H1 (cell line): Measurements from ENCODE around the gene TNIK. TPM values are rescaled to one million over a fixed set of nuclear protein-coding genes. Genes with fewer than 3 reads are reported as not detected.

ENCODE experiments used
- CTCF ChIA-PET: fragments of 300-600 bp; sonication (Branson Sonifier 250); formaldehyde crosslinking; loops from one replicate; lab custom pipeline; 2021; ENCODE audit not compliant: partially characterized antibody; lab: Charles Lee
- POLR2A ChIA-PET: fragments of 300-600 bp; sonication (Branson Sonifier 250); formaldehyde crosslinking; loops from one replicate; lab custom pipeline; 2021; ENCODE audit warnings: inconsistent platforms; ENCODE audit not compliant: partially characterized antibody; lab: Charles Lee
- DNase-seq, 2 experiments: peaks; one replicate each; pipeline versions ENCODE4 v3.0.0 to v3.0.0-alpha.2; 2010 to 2022; ENCODE audit warnings: low spot score in 2 of 2, low read depth in 1 of 2, mixed read lengths in 1 of 2
- FAIRE-seq: peaks from 2 replicates; lab custom pipeline; 2011; peaks lifted over from hg19 to GRCh38; lab: Jason Lieb, UNC
- H2AFZ ChIP-seq: 2 replicates; pipeline ENCODE4 v1.8.1; 2012; ENCODE audit warnings: low read length, inconsistent platforms
- H2AK5ac ChIP-seq: 2 replicates; pipeline ENCODE4 v1.6.1; 2013; ENCODE audit warnings: low read depth, low read length
- H2BK120ac ChIP-seq: replicated peaks from 2 replicates; pipeline ENCODE3; 2013; ENCODE audit warnings: low read depth, low read length, inconsistent platforms
- H2BK12ac ChIP-seq: 2 replicates; pipeline ENCODE4 v1.6.1; 2013; ENCODE audit warnings: low read depth, low read length
- H2BK15ac ChIP-seq: 2 replicates; pipeline ENCODE4 v1.6.1; 2013; ENCODE audit warnings: low read length
- H2BK20ac ChIP-seq: 2 replicates; pipeline ENCODE4 v1.6.1; 2013; ENCODE audit warnings: low read length
- H2BK5ac ChIP-seq: 2 replicates; pipeline ENCODE4 v1.6.1; 2013; ENCODE audit warnings: low read depth, low read length
- H3K14ac ChIP-seq: 2 replicates; pipeline ENCODE4 v1.6.1; 2013; ENCODE audit warnings: inconsistent platforms; ENCODE audit not compliant: insufficient read length
- H3K18ac ChIP-seq: 2 replicates; pipeline ENCODE4 v1.6.1; 2013; ENCODE audit warnings: low read length; ENCODE audit errors: extremely low read depth
- H3K23ac ChIP-seq: 2 replicates; pipeline ENCODE4 v1.6.1; 2013; ENCODE audit warnings: inconsistent platforms; ENCODE audit not compliant: insufficient read length
- H3K23me2 ChIP-seq: 2 replicates; pipeline ENCODE4 v1.6.1; 2013; ENCODE audit warnings: low read depth, low read length
- H3K27ac ChIP-seq: 2 replicates; pipeline ENCODE4 v1.6.1; 2011; ENCODE audit warnings: low read depth, low read length, inconsistent platforms
- H3K27me3 ChIP-seq, 4 experiments: replicated peaks in 1 of 4; 1 replicate in 1 of 4; 2 replicates in 3 of 4; pipeline versions ENCODE4 v1.6.1 to v1.8.1; 2011 to 2013; ENCODE audit warnings: low read length in 3 of 4, mild to moderate bottlenecking in 3 of 4, inconsistent platforms in 2 of 4, mixed read lengths in 2 of 4, moderate library complexity in 1 of 4; ENCODE audit not compliant: control insufficient read depth in 3 of 4, insufficient read depth in 3 of 4; ENCODE audit errors: extremely low read depth in 1 of 4
- H3K36me3 ChIP-seq, 4 experiments: 2 replicates each; pipeline versions ENCODE4 v1.6.1 to v1.8.1; 2011 to 2013; ENCODE audit warnings: mild to moderate bottlenecking in 4 of 4, low read length in 3 of 4, moderate library complexity in 2 of 4, control low read depth in 1 of 4, inconsistent platforms in 1 of 4; ENCODE audit not compliant: insufficient read depth in 4 of 4, control insufficient read depth in 2 of 4
- H3K4ac ChIP-seq: replicated peaks from 2 replicates; pipeline ENCODE3; 2013; ENCODE audit warnings: low read length, low read depth, mixed read lengths, inconsistent platforms; ENCODE audit not compliant: insufficient read length
- H3K4me1 ChIP-seq, 4 experiments: replicated peaks in 1 of 4; 1 replicate in 1 of 4; 2 replicates in 3 of 4; pipeline versions ENCODE4 v1.6.1 to v1.8.1; 2011 to 2013; ENCODE audit warnings: low read length in 3 of 4, inconsistent platforms in 2 of 4, mixed read lengths in 1 of 4; ENCODE audit not compliant: insufficient read depth in 4 of 4, control insufficient read depth in 3 of 4
- H3K4me2 ChIP-seq, 2 experiments: 2 replicates each; pipeline versions ENCODE4 v1.6.1 to v1.8.1; 2011 to 2013; ENCODE audit warnings: low read depth in 2 of 2, low read length in 2 of 2, control low read depth in 1 of 2, inconsistent platforms in 1 of 2, mild to moderate bottlenecking in 1 of 2; ENCODE audit not compliant: insufficient read depth in 1 of 2
- H3K4me3 ChIP-seq, 4 experiments: fragments of 200-600, 300-600 bp in 1 of 4; sonication (generic), shearing (Covaris generic), sonication (Bioruptor Twin) in 1 of 4; 2 replicates each; pipeline versions ENCODE4 v1.5.1 to v1.8.1; 2011 to 2016; ENCODE audit warnings: low read length in 4 of 4, low read depth in 3 of 4, control low read depth in 2 of 4, inconsistent platforms in 2 of 4, mild to moderate bottlenecking in 2 of 4, mixed read lengths in 1 of 4, moderate library complexity in 1 of 4; ENCODE audit not compliant: insufficient read depth in 2 of 4; ENCODE audit errors: extremely low read depth in 1 of 4
- H3K56ac ChIP-seq: replicated peaks from 2 replicates; pipeline ENCODE3; 2013; ENCODE audit warnings: low read depth, mild to moderate bottlenecking, mixed read lengths, low read length, inconsistent platforms; ENCODE audit not compliant: insufficient read length
- H3K79me1 ChIP-seq: 2 replicates; pipeline ENCODE4 v1.6.1; 2013; ENCODE audit warnings: low read depth, low read length, control low read depth
- H3K79me2 ChIP-seq, 2 experiments: 2 replicates each; pipeline versions ENCODE4 v1.6.1 to v1.8.1; 2012 to 2013; ENCODE audit warnings: low read length in 2 of 2, mild to moderate bottlenecking in 2 of 2, inconsistent platforms in 1 of 2; ENCODE audit not compliant: insufficient read depth in 2 of 2, control insufficient read depth in 1 of 2
- H3K9ac ChIP-seq, 4 experiments: replicated peaks in 1 of 4; 1 replicate in 1 of 4; 2 replicates in 3 of 4; pipeline versions ENCODE4 v1.6.1 to v1.8.1; 2011 to 2013; ENCODE audit warnings: low read depth in 3 of 4, low read length in 3 of 4, control low read depth in 2 of 4, mild to moderate bottlenecking in 2 of 4, moderate library complexity in 2 of 4, inconsistent platforms in 1 of 4; ENCODE audit errors: extremely low read depth in 1 of 4
- H3K9me3 ChIP-seq, 2 experiments: 2 replicates each; pipeline versions ENCODE4 v1.6.1 to v1.8.1; 2012 to 2013; ENCODE audit warnings: mild to moderate bottlenecking in 2 of 2, moderate library complexity in 2 of 2, control low read depth in 1 of 2, inconsistent platforms in 1 of 2, low read depth in 1 of 2, low read length in 1 of 2, mixed read lengths in 1 of 2; ENCODE audit not compliant: insufficient read depth in 2 of 2
- H4K20me1 ChIP-seq, 2 experiments: replicated peaks in 1 of 2; 2 replicates each; pipeline versions ENCODE3 to v1.8.1; 2011 to 2013; ENCODE audit warnings: inconsistent platforms in 2 of 2, low read length in 2 of 2, mild to moderate bottlenecking in 1 of 2; ENCODE audit not compliant: insufficient read depth in 2 of 2, control insufficient read depth in 1 of 2
- H4K5ac ChIP-seq: 2 replicates; pipeline ENCODE4 v1.6.1; 2013; ENCODE audit warnings: low read length, low read depth, mixed read lengths, inconsistent platforms; ENCODE audit not compliant: insufficient read length
- H4K8ac ChIP-seq: 2 replicates; pipeline ENCODE4 v1.8.0; 2013; ENCODE audit warnings: mild to moderate bottlenecking, moderate library complexity, low read length, inconsistent platforms; ENCODE audit not compliant: insufficient read depth; ENCODE audit errors: extremely low read depth
- H4K91ac ChIP-seq: replicated peaks from 2 replicates; pipeline ENCODE3; 2013; ENCODE audit warnings: low read length, mixed read lengths, inconsistent platforms; ENCODE audit not compliant: insufficient read length
- BCL11A ChIP-seq, 2 experiments: IDR thresholded peaks; one replicate each; pipeline ENCODE4 v1.6.1; 2011; ENCODE audit warnings: low read depth in 2 of 2, low read length in 2 of 2, mild to moderate bottlenecking in 2 of 2
- MAX ChIP-seq: IDR thresholded peaks from 2 replicates; pipeline ENCODE4 v1.6.1; 2012; ENCODE audit warnings: inconsistent platforms
- RAD21 ChIP-seq, 2 experiments: IDR thresholded peaks in 1 of 2; conservative IDR thresholded peaks in 1 of 2; 2 replicates each; pipeline ENCODE4 v1.6.1; 2011; ENCODE audit warnings: low read depth in 2 of 2, low read length in 2 of 2, improper control_type of control experiment in 1 of 2, inconsistent platforms in 1 of 2, mild to moderate bottlenecking in 1 of 2, moderate library complexity in 1 of 2
- RXRA ChIP-seq: IDR thresholded peaks from 2 replicates; pipeline ENCODE4 v1.6.1; 2011; ENCODE audit warnings: low read depth, mild to moderate bottlenecking, low read length, moderate library complexity; ENCODE audit not compliant: insufficient read depth
- SAP30 ChIP-seq: fragments of 300-600 bp; sonication (generic); IDR thresholded peaks from 2 replicates; pipeline ENCODE4 v1.7.1; 2012; ENCODE audit warnings: low read length, moderate library complexity, mild to moderate bottlenecking, inconsistent platforms; ENCODE audit not compliant: insufficient read depth, insufficient replicate concordance
- SIRT6 ChIP-seq: IDR thresholded peaks from one replicate; pipeline ENCODE4 v1.7.1; 2012; ENCODE audit warnings: low read length, inconsistent platforms
- SP2 ChIP-seq: IDR thresholded peaks from 2 replicates; pipeline ENCODE4 v1.6.1; 2012; ENCODE audit warnings: mild to moderate bottlenecking, low read length, inconsistent platforms
- SP4 ChIP-seq: IDR thresholded peaks from 2 replicates; pipeline ENCODE4 v1.6.1; 2012; ENCODE audit warnings: low read length, inconsistent platforms
- WGBS, 2 experiments: shearing (Covaris generic) in 1 of 2; methylation state at CpG; one replicate each; pipeline versions ENCODE4 v1.1.6 to v1.1.7; 2013 to 2015; ENCODE audit warnings: low lambda C conversion rate in 2 of 2, mixed read lengths in 2 of 2, inconsistent platforms in 1 of 2, low coverage in 1 of 2, missing lambda C conversion rate in 1 of 2; ENCODE audit not compliant: insufficient replicate concordance in 2 of 2, insufficient coverage in 1 of 2, insufficient read length in 1 of 2; ENCODE audit errors: extremely low coverage in 1 of 2, missing lambda C conversion rate in 1 of 2; 5-methylcytosine and 5-hydroxymethylcytosine counted together
- polyA plus RNA-seq, 7 experiments: library from polyadenylated mRNA; depleted of rRNA in 3 of 7; stranded (reverse) in 5 of 7; unstranded in 2 of 7; fragments of >200 nt in 5 of 7; fragments of 200-250 nt in 2 of 7; gene quantifications; 1 replicate in 5 of 7; 2 replicates in 1 of 7; 4 replicates in 1 of 7; pipeline versions ENCODE4 v1.2.1 to v1.2.3, GENCODE V29; 2011 to 2013; ENCODE audit warnings: missing spikeins in 2 of 7, mixed read lengths in 2 of 7
- total RNA-seq: library from RNA; stranded (reverse); fragmentation: NEBNext Ultra II Directional; extraction: Animal tissue kit (Norgen Biotek cat#: 25700); gene quantifications from 2 replicates; pipeline ENCODE4 v1.2.1, GENCODE V29; 2021

TNIK gene
- total and polyA plus RNA-seq, 2 of the 8 experiments (the other 6 are each of a cell fraction or from before 2014, with no cell fraction given) = 7.4 to 42.0 TPM

DNA sequence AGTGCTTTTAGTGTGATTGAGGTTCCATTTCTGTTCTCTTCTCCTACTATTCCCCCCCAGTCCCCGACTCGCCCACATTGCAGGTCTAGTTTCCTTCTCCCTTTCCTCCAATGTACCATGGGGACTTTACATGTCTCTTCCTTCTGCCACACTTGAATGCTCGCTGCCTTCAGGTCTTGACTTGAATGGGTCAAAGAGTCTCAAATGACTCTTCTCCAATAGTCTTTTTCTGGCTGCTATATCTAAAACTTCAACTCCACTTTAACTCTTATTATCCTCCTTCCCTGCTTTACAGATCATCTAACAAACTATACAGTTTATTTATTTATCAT is 219.7 kb downstream of the TNIK start:
- H4K8ac ChIP-seq = no peak overlapping the region
- no peaks in the 10 kb centered on the region for H3K27me3 ChIP-seq
- H3K18ac ChIP-seq = no peak overlapping the region
- no peaks in the 10 kb centered on the region for H3K79me1 ChIP-seq
- WGBS, 2 experiments = 88% methylated on average over 3 of the region's 3 CpGs; no CpG with 5 or more reads in 1 of the 2 experiments
- no peaks in the 10 kb centered on the region for H3K23me2 ChIP-seq
- no peak overlapping the region for H3K14ac ChIP-seq
- CTCF ChIA-PET = interaction anchor here (1.5 kb wide), 1 partner anchor 9 kb away, joined by 3 read pairs; no protein-coding TSS in a partner anchor
- no peak overlapping the region for H4K91ac ChIP-seq
- no peak overlapping the region for H2AK5ac ChIP-seq
- H2BK5ac ChIP-seq = no peak overlapping the region
- FAIRE-seq = no peak
- POLR2A ChIA-PET = interaction anchor here (1.1 kb wide), 1 partner anchor 24 kb away, joined by 3 read pairs; no protein-coding TSS in a partner anchor
- H2AFZ ChIP-seq = no peak overlapping the region
- H2BK120ac ChIP-seq = no peak overlapping the region
- 0 out of 4 replicates have a peak, but pooled peaks cover 0 to 3% of the 10 kb centered on the region in 2 experiments for H3K79me2 ChIP-seq
- no peak overlapping the region for H3K23ac ChIP-seq
- H3K4ac ChIP-seq = no peak overlapping the region
- H4K20me1 ChIP-seq = no peaks in the 10 kb centered on the region
- no peaks in the 10 kb centered on the region; a peak in 1 of 4 replicates for H3K9me3 ChIP-seq
- H3K56ac ChIP-seq = no peak overlapping the region
- H3K27ac ChIP-seq = no peak overlapping the region
- no peak overlapping the region for H4K5ac ChIP-seq
- H3K4me3 ChIP-seq = no peak overlapping the region
- DNase-seq = no peak
- H3K4me1 ChIP-seq = peaks cover 0 to 12% (median 3%) of the 10 kb centered on the region in 4 experiments; a peak in 2 of 7 replicates
- no peak overlapping the region for H2BK15ac ChIP-seq
- H3K4me2 ChIP-seq = no peak overlapping the region
- no peak overlapping the region for H3K9ac ChIP-seq
- H2BK20ac ChIP-seq = no peak overlapping the region
- no peaks in the 10 kb centered on the region for H3K36me3 ChIP-seq
- H2BK12ac ChIP-seq = no peak overlapping the region
- TF ChIP-seq BCL11A (IDR thresholded peaks at IDR 0.05; ENCODE audit: low read depth in 2 of 2, low read length in 2 of 2) (no peak), SAP30 (no peak), SP2 (no peak), SIRT6 (no peak), MAX (no peak), RXRA (no peak), SP4 (no peak), RAD21 (IDR thresholded peaks at IDR 0.05 in 1 of 2, conservative IDR thresholded peaks at IDR 0.05 in 1 of 2; ENCODE audit: low read depth in 2 of 2, low read length in 2 of 2) (no peak)
